Skin of body (tissue), 2 donors: ENCODE results near the gene SLC16A3. TPM values are rescaled to one million over a fixed set of nuclear protein-coding genes. Genes with fewer than 3 reads are reported as not detected.

Experiments
- DNase-seq: peaks from one replicate; lab custom pipeline; 2025; lab: John Stamatoyannopoulos, UW
- total RNA-seq: library from RNA; depleted of rRNA; stranded (reverse); fragments of >200 nt; gene quantifications from one replicate; pipeline ENCODE4 v1.2.3, GENCODE V29; 2014

The SLC16A3 gene
- total RNA-seq, 1 donor from 2014 or later: 16.3 TPM

DNA sequence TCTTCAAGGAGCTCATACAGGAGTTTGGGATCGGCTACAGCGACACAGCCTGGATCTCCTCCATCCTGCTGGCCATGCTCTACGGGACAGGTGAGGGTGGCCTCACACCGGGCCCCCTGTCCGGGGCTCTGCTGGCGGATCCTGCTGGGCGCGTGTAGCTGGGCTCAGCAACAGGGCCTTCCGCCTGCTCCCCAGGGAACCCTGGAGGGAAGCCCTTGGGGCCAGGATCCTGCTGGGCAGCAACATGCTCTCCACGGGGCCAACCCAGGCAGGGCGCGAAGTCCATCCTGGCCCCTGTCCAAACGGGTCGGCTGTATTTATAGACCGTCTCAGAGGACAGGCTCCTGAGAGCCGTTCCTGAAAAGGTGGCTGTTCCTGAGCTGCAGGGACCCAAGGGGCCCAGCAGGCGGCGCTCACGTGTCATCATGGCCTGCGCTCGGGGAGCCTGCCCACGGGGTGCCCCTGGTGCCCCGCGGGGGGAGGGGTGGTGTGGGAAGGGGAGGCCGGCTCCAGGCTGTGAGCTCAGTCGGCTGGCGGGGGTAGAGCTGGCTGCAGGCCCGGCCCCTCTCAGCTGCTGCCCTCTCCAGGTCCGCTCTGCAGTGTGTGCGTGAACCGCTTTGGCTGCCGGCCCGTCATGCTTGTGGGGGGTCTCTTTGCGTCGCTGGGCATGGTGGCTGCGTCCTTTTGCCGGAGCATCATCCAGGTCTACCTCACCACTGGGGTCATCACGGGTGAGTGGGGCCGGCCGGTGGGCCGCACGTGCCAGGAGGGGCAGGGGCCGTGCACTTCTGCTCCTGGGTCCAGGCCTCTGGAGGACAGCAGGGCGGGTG, 7.5 kb downstream of the SLC16A3 start:
- DNase-seq: no peak

DNA sequence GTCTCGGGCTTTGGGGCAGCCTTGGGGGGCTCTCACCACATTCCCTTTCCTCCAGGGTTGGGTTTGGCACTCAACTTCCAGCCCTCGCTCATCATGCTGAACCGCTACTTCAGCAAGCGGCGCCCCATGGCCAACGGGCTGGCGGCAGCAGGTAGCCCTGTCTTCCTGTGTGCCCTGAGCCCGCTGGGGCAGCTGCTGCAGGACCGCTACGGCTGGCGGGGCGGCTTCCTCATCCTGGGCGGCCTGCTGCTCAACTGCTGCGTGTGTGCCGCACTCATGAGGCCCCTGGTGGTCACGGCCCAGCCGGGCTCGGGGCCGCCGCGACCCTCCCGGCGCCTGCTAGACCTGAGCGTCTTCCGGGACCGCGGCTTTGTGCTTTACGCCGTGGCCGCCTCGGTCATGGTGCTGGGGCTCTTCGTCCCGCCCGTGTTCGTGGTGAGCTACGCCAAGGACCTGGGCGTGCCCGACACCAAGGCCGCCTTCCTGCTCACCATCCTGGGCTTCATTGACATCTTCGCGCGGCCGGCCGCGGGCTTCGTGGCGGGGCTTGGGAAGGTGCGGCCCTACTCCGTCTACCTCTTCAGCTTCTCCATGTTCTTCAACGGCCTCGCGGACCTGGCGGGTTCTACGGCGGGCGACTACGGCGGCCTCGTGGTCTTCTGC, 8.4 kb downstream of the SLC16A3 start:
- no peak for DNase-seq

DNA sequence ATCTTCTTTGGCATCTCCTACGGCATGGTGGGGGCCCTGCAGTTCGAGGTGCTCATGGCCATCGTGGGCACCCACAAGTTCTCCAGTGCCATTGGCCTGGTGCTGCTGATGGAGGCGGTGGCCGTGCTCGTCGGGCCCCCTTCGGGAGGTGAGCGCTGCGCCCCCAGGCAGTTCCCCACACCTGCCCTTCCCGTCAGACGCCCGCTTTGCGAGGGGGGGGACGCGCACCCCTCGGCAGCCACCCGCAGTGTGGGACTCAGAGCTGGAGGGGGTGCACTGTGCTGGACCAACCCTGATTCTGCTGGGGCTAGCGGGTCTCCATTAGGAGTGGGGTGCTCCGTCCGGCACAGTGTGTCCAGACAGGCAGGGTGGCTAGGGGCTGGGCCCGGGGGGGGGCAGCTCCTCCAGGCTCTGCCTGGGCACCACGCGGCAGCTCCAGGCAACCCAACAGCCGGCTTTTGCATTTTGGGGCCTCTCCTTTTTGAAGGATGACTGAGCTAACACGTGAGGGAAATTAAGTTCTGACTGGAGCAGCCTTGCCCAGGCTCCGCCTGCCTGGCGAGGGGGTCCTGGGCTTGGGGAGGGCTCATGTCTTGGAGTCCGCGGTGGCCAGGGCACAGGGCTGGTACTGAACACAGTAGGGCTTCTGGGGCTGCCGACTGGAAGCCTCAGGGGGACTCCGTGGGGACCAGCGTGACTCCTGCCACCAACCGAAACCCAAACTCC, 9.1 kb downstream of the SLC16A3 start:
- no peak for DNase-seq

DNA sequence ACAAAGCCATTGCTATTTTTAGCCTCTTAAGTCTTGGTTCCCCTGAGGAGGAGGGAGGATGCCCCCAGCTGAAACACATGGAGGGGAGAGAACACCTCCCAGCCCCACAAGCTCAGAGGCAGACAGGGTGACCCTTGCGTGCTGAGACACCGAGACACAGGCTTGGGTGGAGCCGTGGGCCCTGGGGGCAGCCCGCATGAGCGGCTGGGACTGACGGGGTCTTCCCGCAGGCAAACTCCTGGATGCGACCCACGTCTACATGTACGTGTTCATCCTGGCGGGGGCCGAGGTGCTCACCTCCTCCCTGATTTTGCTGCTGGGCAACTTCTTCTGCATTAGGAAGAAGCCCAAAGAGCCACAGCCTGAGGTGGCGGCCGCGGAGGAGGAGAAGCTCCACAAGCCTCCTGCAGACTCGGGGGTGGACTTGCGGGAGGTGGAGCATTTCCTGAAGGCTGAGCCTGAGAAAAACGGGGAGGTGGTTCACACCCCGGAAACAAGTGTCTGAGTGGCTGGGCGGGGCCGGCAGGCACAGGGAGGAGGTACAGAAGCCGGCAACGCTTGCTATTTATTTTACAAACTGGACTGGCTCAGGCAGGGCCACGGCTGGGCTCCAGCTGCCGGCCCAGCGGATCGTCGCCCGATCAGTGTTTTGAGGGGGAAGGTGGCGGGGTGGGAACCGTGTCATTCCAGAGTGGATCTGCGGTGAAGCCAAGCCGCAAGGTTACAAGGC, 9.8 kb downstream of the SLC16A3 start:
- DNase-seq: no peak

DNA sequence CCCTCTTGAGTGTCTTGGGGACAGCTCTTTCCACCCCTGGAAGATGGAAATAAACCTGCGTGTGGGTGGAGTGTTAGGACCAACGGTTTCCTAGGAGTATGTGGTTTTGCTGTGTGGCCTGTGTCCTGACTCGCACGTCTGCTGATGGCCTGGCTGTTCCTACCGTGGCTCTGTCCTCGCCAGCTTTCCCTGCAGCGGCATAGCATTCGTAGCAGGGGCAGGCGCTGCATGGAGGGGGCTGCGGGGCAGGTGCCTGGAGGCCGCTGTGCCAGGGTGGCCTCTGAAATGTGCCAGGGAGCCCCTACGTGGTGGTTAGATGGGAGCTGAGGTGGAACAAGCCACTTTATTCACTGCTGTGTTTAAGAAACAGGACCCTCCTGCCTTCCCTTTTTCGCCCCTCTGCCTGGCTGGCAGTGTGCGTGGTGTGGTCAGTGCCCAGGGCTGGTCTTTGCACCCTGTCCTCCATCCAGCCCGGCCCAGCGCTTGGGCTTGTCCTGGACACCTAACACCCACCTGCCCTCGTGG, 10.6 kb downstream of the SLC16A3 start:
- DNase-seq: no peak

DNA sequence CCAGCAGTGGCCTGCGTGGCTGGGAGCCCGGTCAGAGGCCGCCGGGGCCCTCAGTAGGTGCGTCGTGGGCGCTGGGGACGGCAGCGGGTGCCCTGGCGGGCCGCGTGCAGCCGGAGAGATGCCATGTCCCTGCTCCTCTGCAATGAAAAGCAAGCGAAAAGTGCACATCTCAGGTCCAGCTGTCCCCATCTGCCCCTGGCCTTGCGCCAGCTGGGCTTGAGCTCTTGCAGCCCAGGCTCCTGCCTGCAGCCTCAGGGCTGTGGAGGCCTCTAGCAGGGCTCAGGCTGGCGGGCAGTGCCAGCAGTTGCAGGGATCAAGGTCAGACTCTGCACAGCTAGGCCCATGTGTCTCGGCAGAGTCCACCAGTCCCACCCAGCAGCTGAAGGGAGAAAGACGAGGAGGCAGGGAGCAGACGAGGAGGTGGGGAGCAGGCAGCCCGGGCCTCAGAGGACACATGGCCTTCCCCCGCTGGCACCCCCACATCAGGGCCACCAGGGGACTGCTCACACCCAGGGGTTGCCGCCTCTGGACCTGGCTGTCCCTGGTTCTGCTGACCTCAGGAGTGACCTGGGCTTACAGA, 11.2 kb downstream of the SLC16A3 start:
- DNase-seq: no peak

DNA sequence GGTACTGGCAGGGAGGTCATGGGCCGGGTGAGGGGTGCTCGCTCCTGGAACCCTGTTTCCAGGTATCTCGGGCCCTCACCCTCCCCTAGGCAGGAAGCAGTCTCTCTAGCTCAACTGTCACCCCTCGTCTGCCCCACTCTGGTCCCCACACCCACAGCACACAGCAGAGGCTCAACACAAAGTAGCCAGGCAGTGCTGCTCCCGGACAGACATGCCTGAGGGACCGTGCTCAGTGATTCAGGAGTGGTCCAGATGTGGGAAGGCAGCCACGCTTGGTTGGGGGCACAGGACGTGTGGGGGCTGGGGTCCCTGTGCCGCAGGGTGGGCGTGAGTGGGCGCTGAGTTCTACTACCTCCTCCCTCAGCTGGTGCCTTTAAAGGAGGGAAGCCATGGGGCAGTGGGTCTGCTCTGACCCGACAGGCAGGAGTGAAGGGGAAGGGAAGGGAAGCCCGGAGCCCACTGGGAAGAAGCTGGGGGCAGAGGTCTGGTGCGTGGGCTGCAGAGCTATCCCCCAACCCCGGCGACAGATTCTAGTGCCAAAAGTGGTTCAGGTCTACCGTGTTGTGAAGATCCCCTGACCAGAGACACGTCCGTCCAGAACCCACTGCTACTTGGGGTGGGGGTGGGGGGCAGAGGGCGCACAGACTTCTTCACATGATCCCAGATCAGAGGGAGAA, 11.8 kb downstream of the SLC16A3 start:
- DNase-seq: no peak

GRCh38 chr17:82241183-82241925, 12.5 kb downstream of the SLC16A3 start:
- DNase-seq: no peak

DNA sequence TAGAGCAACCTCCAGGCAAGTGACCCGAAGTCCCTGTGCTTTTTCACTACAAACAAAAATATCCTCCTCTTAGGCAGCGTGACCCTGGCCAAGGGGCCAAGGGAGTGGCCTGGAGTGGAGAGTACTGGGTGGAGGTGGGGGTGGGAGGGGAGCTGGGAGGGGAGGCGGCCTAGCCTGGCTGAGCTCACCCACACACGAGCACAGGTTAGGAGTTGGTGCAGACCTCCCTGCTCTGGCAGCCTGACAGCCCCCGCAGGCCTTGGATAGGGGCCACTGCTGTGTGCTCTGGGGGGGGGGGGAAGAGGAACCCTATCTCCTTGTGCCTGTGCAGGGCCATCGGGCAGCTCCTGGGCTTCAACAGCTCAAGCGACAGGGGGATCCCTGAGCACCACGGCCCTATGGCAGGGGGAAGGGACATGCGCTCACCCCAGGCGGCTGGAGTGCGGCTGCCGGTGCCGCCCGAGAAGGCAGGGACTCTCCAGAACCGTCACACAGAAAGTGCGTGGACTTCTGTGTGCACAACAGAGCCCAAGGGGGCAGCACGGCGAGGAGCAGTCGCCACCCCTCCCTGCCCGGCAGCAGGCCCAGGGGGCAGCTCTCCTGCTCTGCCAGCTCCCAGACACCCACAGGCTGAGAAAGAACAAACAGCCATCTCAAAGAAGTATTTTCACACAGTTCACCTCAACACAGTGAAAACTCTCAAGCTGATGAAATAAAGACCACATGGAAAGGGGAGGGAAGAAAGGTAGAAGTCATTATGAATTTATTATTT, 13.3 kb downstream of the SLC16A3 start:
- no peak for DNase-seq

GRCh38 chr17:82242698-82242976, 13.8 kb downstream of the SLC16A3 start:
- no peak for DNase-seq

DNA sequence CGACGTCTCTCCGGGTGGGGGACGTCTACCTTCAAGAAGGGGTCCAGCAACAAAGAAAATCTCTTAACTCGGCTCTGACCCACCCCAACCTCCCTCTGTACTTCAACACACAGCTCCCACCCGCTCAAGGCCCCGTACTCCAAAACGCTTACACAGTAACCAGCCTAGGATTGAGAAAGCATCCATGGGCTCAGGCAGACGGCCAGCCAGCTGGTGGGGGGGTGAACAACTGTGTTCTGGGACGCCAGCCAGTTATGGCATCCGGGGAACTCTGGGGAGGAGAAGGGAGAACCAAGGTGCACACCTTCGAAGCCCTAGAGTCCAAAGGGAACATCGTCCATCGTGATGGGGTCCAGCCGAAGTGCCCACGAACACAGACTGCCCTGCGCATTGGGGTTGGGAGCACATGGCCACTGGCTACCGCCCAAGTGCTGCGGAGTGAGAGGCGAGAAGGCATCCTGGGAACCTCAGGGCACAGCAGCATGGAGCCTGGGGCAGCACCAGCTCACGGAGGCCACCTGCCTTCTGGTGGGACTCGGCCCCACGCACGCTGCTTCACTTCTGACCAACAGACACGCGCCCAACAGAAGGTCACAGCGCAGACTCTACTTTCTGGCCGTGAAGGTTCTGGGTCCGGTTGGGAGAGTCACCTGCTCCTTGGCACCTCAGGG, 14.3 kb downstream of the SLC16A3 start:
- no peak for DNase-seq

DNA sequence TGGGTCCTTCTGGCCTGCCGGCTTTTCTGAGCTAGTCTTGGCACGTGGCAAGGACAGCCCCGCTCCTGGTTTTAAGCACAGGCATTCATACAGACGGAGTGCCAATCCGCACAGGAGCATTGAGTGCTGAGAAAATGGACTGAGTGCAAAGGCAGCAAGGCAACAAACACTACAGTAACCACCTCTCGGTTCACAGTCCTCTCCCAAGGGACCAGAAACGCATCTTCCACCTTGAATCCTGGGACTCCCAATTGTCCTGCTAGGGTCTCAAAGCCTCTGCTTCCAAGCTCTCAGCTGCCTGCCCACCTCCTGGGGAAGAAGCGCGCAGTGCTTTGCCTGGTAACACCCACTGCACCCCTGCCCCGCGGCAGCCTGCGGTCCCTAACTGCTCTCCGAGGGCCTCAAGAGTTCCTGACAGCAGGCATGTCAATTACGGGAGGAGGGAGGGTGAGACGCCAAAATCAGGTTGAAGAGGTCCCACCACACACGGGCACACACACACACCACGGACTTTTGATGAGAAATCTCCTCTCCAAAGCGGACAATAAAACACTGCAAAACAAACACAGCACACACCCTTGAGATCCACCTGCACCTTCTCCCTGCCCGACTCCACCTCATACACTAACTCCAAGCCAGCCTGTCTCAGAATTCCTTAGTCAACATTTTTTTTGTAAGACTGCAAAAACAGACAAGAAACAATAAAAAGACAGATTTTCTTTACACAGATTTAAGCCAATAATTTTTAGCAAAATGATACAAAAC, 15.0 kb downstream of the SLC16A3 start:
- no peak for DNase-seq

- DNase-seq: no peak
Observed at GRCh38 chr17:82244413-82245133, 15.7 kb downstream of the SLC16A3 start.

- DNase-seq: no peak
Observed at GRCh38 chr17:82245134-82246039, 16.5 kb downstream of the SLC16A3 start.

DNA sequence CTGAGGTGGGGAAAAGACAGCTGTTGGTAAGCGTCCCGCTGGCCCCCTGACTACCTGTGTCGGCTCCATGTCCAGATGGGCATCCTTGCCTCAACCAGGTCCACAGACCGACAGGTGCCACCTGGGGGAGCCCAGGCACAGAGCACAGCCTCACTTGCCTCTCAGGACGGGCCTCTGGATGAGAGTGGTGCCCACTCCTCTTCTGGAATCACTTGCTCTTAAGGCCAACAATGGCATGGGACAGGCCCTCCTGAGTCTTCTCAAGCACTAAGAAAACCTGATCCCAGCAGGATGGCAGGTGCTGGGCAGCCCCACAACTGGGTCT, 17.2 kb downstream of the SLC16A3 start:
- DNase-seq: no peak
